ENCODE data around the gene F11.
"Not testable (repeated sequence)": the region's sequence is repeated elsewhere in the genome, so short reads cannot be mapped to it uniquely, and the experiment has no call there.

Gene F11

GRCh38 chr4:186265683-186266652 lies at the start of gene F11:
Gene F11 (plus strand): TSS chr4:186266189. CDS start chr4:186267137, 948 bp downstream.
- DNase-seq = no peak

DNA sequence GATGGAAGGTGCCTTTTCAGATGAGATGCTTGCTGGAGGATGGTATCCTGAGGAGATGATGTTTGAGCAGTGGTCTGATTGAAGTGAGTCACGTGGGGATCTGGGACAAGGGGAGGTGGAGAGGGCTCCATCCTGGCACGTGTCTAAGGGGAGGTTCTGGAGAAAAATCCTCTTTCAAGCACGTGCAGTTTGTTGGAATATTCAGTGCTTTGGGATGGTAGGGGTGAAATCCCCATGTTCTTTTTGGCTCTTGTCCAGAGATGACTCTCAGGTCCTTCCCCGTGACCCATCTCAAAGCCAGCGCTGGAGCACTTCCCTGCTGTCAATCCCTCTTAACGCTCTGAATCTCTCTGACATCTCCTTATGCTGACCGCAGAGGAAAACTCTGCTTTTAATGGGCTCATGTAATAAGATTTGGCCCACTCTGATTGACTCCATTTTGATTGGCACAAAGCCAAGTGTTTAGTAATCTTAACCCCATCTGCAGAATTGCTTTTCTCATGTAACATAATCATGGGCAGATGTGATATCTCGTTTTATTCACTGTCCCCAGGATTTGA lies 49.4 kb upstream of the F11 start:
- peak; percentile 25 for DNase-seq

DNA sequence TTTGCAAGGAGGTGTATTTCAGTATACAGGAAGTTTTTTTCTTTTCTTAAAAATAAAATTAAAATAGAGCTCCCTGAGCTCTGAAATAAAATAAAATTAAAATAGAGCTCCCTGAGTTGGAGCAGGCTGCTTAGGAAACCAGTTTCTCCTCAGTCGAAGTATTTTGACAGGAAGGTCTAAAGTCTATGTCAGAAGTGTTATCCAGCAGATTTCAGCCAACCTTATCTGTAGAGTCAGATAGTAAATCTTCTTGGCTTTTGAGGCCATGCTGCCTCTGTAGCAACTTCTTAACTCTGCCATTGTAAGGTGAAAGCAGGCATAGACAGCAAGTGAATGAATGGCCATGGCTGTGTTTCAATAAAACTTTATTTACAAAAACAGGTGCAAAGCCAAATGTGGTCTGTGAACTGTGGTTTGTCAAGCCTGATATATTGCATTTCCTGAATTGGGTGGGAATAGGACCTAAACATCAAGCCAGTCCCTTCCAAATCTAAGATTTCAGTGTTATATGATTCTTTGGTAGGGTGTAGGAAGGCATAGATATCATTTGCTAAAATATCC lies 48.2 kb upstream of the F11 start:
- no peak for DNase-seq

- no peak for DNase-seq
Observed at GRCh38 chr4:186221624-186222023, 44.4 kb upstream of the F11 start.

DNA sequence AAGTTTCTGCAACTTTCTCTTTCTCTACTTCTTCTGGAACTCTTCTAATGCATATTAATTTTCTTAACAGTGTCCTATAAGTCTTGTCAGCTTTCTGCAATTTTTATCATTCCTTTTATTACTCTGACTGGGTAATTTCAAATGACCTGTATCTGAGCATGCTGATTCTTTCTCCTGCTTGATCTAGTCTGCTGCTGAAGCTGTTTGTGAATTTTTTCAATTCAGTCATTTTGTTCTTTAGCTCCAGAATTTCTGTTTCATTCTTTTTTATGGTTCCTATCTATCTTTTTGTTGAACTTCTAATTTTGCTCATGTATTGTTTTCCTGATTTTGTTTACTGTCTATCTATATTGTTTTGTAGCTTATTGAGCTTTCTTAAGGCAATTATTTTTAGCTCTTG lies 40.1 kb upstream of the F11 start:
- DNase-seq = no peak

DNA sequence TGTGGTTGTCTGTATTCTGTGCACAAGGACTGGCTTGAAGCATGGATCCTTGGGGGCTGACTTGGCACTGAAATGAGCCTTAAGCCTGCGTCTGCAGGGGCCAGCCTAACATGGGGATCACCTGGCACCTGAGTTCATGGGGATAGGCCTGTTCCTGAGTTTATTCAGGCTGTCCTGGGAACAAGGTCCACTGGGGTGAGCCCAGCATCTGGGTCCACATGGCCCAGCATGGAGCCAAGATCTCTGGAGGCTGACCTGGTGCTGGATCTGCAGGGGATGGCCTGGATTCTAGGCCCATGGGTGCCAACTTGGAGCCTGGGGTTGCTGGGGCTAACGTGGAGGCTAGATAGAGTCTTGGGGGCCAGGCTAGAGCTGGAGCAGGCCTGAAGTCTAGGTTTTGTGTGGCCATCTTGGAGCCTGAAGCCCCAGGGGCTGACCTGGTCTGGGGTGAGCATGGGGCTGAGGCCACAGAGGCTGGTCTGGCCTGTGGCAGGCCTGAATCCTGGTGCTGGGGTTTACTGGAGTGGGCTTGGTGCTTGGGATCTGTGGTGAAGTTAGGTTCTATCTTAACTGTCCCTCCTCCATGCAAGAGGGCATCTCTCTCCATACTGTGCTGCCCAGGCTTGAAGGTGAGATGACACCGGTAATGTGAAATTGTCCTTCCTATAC lies 39.3 kb upstream of the F11 start:
- no peak for DNase-seq

- peak; percentile 5 for DNase-seq
Observed at GRCh38 chr4:186227221-186227620, 38.8 kb upstream of the F11 start, which contains the start of gene KLKB1. Gene KLKB1 (plus strand): TSS chr4:186227507. CDS start chr4:186228196, 689 bp downstream.

DNA sequence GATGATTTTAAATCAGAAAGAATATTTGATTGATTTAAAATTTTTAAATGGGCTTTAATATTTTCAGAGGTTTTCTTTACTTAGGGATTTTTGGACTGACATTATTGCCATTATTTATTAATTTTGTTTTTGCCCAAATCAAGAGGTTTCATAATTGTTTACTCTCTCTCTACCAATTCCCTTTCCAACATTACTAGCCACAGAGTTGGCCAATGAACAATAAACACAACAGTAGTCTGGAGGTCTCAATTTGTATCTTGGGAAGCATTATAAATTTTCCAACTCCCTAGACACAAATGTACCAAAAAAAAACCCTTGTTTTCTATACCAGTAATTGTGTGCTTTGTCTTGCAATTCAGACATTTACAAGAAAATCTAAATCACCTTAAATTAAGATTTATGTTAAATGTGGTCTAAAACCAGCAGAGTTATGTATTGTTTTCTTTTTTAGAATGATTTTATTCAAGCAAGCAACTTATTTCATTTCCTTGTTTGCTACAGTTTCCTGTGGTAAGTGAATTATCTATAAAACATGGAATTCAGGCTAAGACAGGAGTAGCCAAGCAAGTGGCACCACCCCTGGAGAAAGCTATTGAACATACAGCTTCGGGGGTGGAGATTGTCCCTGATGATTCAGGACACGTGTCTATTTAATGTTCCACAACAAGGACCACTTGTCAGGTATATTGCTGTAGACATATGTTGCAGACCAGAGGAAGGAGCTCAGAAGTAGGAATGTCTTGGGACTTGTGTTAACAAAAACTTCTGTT lies 38.1 kb upstream of the F11 start:
- DNase-seq = no peak

GRCh38 chr4:186228514-186228894 lies 37.5 kb upstream of the F11 start:
- DNase-seq = no peak

GRCh38 chr4:186234367-186234766 lies 31.6 kb upstream of the F11 start:
- DNase-seq = no peak

DNA sequence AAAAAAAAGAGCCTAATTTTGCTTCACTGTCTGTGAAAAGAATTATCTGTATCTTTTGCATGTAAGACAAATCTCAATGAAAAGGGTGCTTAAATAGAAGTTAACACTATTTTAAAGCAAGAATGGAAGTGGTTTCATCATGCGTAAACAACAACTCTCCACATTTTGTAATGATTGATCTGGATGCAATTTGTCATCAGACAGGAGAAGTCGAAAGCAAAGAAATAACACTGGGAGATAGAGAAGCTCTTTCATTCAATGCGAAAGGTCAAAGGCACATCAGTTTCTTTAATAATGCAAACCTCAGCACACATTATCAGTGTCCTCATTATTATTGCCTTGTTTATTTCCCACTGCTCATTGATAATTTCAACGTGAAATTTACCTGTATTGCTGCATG lies 29.9 kb upstream of the F11 start:
- DNase-seq = no peak

GRCh38 chr4:186240452-186240847 lies 25.5 kb upstream of the F11 start:
- no peak for DNase-seq

DNA sequence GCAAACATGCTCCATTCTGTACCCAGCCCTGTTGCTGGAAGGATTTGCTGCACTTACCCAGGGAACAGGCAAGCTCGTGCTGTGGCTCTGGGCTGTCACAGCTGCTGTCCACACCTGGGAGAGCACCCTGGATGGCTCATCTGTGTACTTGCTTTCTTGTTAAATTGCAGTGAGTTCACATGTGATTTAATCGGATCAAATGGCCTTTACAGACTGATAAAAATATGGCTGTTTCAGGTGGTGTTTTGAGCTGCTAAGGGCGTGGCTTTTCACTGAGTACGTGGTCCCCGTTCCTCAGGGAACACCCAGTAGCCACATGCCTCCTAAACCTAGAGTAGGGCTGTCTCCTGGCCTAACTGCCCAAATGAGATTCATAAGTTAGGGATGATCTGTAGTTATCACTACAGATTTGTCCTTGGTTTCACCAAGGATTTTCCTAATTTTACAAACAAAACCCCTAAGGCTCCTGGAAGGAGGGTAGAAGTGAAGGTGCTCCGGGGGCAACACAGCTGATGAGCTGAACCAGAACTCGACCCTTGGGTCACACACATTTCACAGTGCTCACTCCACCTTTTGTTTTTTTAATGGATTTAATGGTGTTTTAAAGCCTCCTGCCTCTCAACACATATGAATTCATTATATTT lies 25.0 kb upstream of the F11 start:
- peak; percentile 11 for DNase-seq

GRCh38 chr4:186241616-186242015 lies 24.4 kb upstream of the F11 start:
- DNase-seq = no peak

DNA sequence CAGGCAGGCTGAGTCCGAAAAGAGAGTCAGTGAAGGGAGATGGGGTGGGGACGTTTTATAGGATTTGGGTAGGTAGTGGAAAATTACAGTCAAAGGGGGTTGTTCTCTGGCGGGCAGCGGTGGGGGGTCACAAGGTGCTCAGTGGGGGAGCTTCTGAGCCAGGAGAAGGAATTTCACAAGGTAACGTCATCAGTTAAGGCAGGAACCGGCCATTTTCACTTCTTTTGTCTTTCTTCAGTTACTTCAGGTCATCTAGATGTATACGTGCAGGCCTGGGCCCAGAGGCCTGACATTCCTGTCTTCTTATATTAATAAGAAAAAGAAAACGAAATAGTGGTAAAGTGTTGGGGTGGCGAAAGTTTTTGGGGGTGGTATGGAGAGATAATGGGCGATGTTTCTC lies 24.0 kb upstream of the F11 start:
- not testable (repeated sequence) for DNase-seq

GRCh38 chr4:186243331-186243730 lies 22.7 kb upstream of the F11 start:
- DNase-seq = no peak

GRCh38 chr4:186244835-186245234 lies 21.2 kb upstream of the F11 start:
- no peak for DNase-seq

DNA sequence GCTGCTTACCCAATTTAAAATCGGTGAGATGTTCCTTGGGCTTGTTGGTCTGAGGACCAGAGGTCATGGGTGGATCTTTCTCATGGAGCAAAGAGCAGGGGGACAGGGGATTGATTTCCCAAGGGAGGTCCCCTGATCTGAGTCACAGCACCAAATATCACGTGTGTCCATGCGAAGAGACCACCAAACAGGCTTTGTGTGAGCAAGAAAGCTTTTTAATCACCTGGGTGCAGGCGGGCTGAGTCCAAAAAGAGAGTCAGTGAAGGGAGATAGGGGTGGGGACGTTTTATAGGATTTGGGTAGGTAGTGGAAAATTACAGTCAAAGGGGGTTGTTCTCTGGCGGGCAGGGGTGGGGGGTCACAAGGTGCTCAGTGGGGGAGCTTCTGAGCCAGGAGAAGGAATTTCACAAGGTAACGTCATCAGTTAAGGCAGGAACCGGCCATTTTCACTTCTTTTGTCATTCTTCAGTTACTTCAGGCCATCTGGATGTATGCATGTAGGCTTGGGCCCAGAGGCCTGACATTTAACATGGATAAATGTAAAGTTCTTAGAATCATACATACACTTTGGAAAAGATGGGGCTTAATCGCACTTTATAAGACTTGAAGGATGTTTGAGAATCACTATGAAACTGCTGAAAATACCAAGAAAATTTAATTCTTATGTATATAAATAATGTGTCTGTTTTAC lies 18.8 kb upstream of the F11 start:
- DNase-seq = not testable (repeated sequence)

DNA sequence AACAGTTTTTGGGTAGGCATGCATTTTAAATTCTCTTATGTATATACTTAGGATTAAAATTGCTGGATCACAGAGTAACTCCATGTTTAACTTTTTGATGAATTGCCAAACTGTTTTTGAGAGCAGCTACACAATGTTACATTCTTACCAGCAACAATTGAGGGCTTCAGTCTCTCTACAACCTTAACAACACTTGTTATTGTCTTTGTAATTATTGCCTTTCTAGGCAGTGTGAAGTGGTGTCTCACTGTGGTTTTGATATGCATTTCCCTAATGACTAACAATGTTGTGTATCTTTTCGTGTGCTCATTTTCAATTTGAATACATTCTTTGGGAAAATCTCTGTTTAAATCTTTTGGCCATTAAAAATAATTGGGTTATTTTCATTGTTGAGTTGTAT lies 17.3 kb upstream of the F11 start:
- no peak for DNase-seq

DNA sequence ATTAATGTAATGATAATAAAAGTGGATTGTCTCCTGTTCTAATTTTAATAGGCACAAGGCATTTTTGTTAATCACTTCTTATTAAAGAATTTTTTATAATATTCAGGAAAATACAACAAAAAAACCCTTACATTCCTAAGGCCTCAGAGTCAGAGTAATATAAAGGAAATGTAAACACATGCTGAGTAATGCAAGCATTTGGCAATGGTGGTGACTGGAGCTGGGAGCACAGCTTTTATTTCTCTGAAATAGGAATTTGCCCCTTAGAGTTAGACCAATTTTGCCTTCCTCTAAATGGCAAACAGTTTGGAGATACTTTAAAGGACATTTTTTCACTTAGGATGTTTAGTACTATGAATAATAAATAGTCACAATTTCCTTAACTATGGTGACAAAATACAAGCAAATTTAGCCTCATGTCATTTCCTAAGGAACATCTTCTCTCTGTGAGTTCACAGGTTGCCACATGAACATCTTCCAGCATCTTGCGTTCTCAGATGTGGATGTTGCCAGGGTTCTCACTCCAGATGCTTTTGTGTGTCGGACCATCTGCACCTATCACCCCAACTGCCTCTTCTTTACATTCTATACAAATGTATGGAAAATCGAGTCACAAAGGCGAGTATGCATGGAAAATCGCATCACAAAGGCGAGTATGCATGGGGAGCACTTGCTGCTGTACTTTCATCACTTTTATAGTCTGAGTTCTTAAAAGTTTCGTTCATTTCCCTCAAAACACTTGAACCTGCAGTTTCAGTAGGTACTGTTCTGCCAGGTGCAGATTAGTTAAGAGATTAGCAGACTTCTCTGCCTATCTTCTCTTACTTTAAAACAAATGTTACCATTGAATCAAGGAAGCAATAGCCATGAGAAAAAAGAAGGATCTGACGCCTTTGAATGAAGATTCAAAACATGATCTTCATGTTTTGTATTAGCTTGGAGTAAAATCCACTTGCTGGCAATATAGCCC lies 15.9 kb upstream of the F11 start:
- DNase-seq = no peak

Data from DMS79 treated with DMSO at 0.1 percent for 48 hours (cell line).